Common myeloid progenitor, CD34-positive (primary cell): ENCODE measurements around the gene MORN5.

Source experiments
- CTCF ChIA-PET: fragments of 350-600 bp; sonication (Branson Sonifier 250); formaldehyde crosslinking; loops from one replicate; lab custom pipeline; 2021; ENCODE audit warnings: antibody characterized with exemption; lab: Charles Lee
- POLR2A ChIA-PET: fragments of 350-600 bp; sonication (Branson Sonifier 250); formaldehyde crosslinking; loops from one replicate; lab custom pipeline; 2021; ENCODE audit warnings: antibody characterized with exemption; lab: Charles Lee
- DNase-seq, 3 donors: peaks; one replicate each; pipeline versions ENCODE4 v3.0.0 to v3.0.0-alpha.2; 2013
- H3K27ac ChIP-seq, 2 experiments: 1 replicate in 1 of 2; 2 replicates in 1 of 2; pipeline ENCODE4 v1.7.0; 2013; ENCODE audit warnings: inconsistent platforms in 2 of 2, low read length in 2 of 2, mild to moderate bottlenecking in 2 of 2, low read depth in 1 of 2, moderate library complexity in 1 of 2; ENCODE audit not compliant: severe bottlenecking in 2 of 2, insufficient read depth in 1 of 2, poor library complexity in 1 of 2
- H3K27me3 ChIP-seq, 5 experiments: replicated peaks in 2 of 5; 1 replicate in 3 of 5; 2 replicates in 2 of 5; pipeline versions ENCODE4 v1.6.1 to v1.7.0; 2013; ENCODE audit warnings: low read length in 4 of 5, mild to moderate bottlenecking in 2 of 5, moderate library complexity in 2 of 5, inconsistent platforms in 1 of 5; ENCODE audit not compliant: insufficient read depth in 5 of 5, control insufficient read depth in 4 of 5
- H3K36me3 ChIP-seq, 4 experiments: 1 replicate in 2 of 4; 2 replicates in 2 of 4; pipeline versions ENCODE4 v1.6.1 to v1.7.0; 2013; ENCODE audit warnings: low read length in 3 of 4, control low read depth in 1 of 4, mild to moderate bottlenecking in 1 of 4; ENCODE audit not compliant: control insufficient read depth in 4 of 4, insufficient read depth in 4 of 4
- H3K4me1 ChIP-seq, 4 experiments: 1 replicate in 3 of 4; 2 replicates in 1 of 4; pipeline versions ENCODE4 v1.6.1 to v1.7.1; 2013; ENCODE audit warnings: low read length in 3 of 4, mild to moderate bottlenecking in 3 of 4, control low read depth in 1 of 4, inconsistent platforms in 1 of 4, moderate library complexity in 1 of 4; ENCODE audit not compliant: control insufficient read depth in 4 of 4, insufficient read depth in 4 of 4; ENCODE audit errors: control extremely low read depth in 1 of 4
- H3K4me3 ChIP-seq, 7 experiments: 1 replicate in 4 of 7; 2 replicates in 3 of 7; pipeline versions ENCODE4 v1.5.1 to v1.7.0; 2013; ENCODE audit warnings: mild to moderate bottlenecking in 7 of 7, low read length in 6 of 7, moderate library complexity in 6 of 7, inconsistent platforms in 2 of 7, low read depth in 2 of 7, control low read depth in 1 of 7; ENCODE audit not compliant: insufficient read depth in 4 of 7, control insufficient read depth in 1 of 7; ENCODE audit errors: extremely low read depth in 1 of 7
- H3K9me3 ChIP-seq, 5 experiments: 1 replicate in 4 of 5; 2 replicates in 1 of 5; pipeline versions ENCODE4 v1.6.1 to v1.7.1; 2013; ENCODE audit warnings: low read length in 4 of 5, mild to moderate bottlenecking in 2 of 5, inconsistent platforms in 1 of 5, low read depth in 1 of 5, moderate library complexity in 1 of 5; ENCODE audit not compliant: control insufficient read depth in 4 of 5, insufficient read depth in 2 of 5; ENCODE audit errors: control extremely low read depth in 1 of 5
- WGBS: methylation state at CpG from one replicate; pipeline ENCODE4 v1.1.5; 2013; ENCODE audit not compliant: insufficient coverage; 5-methylcytosine and 5-hydroxymethylcytosine counted together

MORN5 gene

GRCh38 chr9:122219856-122220672 is 60.4 kb downstream of the MORN5 start:
- Histone ChIP-seq H3K27ac (no peak overlapping the region), H3K36me3 (peaks cover 0 to 9% (median 0%) of the 10 kb centered on the region in 4 experiments), H3K4me1 (peaks cover 7 to 72% (median 60%) of the 10 kb centered on the region in 4 experiments), H3K27me3 (peaks cover 0 to 19% (median 0%) of the 10 kb centered on the region in 5 experiments), H3K9me3 (no peaks in the 10 kb centered on the region), H3K4me3 (peak overlapping the region in 6 of 7 experiments; percentile 36 to 74 (median 64))
- peak in 1 of 3 donors; percentile 42 for DNase-seq
- 32% methylated on average over 51 of the region's 57 CpGs for WGBS
- CTCF ChIA-PET, result interaction anchor here (1.2 to 1.3 kb wide), 3 partner anchors 12 to 95 kb away, joined by 3 to 4 read pairs (median 3); no protein-coding TSS in a partner anchor
- POLR2A ChIA-PET, result no interaction called here

DNA sequence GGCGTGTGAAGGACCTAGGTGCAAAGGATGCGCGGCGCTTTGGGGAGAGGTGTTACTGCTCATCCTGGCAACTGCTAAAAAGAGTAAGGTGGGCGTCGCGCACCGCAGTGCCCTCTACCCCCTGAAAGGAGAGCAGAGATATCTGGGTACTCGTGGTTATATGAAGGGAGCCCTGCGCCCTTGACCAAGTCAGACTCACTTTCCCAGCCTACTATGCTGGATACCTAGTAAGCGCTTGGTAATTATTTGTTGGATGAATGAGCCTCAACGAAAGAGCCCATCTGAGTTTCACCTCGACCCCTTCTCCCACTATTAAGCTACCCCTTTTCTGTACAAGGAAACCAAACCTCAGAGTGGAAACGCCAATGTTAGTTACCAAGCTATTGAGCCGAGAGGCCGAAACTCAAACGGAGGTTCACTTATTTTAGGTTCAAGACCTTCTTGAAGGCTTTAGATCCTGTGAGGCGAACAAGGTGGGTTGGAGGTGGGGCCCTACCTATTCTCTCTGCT is 61.0 kb downstream of the MORN5 start:
- no peaks in the 10 kb centered on the region for H3K9me3 ChIP-seq
- DNase-seq, result no peak
- no peak overlapping the region for H3K27ac ChIP-seq
- POLR2A ChIA-PET, result no interaction called here
- CTCF ChIA-PET, result interaction anchor here (1.2 to 1.5 kb wide), 4 partner anchors 18 to 96 kb away, joined by 3 to 4 read pairs (median 4); no protein-coding TSS in a partner anchor
- H3K27me3 ChIP-seq, result peaks cover 0 to 26% (median 0%) of the 10 kb centered on the region in 5 experiments
- H3K4me1 ChIP-seq, result peaks cover 7 to 67% (median 60%) of the 10 kb centered on the region in 4 experiments
- WGBS, result 69% methylated on average over 8 of the region's 18 CpGs
- H3K36me3 ChIP-seq, result peaks cover 0 to 9% (median 0%) of the 10 kb centered on the region in 4 experiments
- peak overlapping the region in 4 of 7 experiments; percentile 17 to 69 (median 64) for H3K4me3 ChIP-seq

DNA sequence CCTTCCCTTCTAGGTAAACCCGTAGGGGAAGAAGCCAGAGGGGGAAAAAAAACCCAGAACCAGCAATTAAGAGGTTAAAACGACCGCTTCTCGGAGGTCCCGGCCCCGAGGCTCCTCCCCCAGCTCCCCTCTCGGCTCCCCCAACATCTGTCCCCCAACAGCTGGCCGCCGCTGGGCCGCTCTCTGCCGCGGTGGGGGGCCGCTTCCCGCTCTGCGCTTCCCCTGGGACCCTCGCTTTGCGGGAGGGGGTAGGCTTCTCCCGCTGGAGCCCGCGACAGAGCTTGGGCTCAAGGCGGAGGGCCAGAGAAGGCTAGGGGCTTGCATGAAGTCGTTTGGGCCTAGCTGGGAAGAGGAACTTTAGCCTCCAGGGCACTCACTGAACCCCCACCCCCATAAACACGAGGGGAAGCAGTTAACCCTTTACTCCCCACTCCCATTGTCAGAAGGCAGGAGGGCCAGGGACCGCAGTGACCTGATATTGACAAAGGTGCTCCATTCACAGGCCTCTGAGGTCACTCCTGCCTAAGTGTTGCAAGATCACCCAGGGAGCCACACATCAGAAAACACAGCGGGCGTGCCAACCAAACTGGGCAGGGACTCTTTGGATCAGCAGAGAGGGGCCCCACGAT is 61.6 kb downstream of the MORN5 start:
- Histone ChIP-seq H3K27me3 (peaks cover 0 to 32% (median 0%) of the 10 kb centered on the region in 5 experiments), H3K4me3 (peak overlapping the region in 4 of 7 experiments; percentile 3 to 69 (median 44)), H3K27ac (no peak overlapping the region), H3K9me3 (peaks cover 0 to 3% (median 0%) of the 10 kb centered on the region in 5 experiments), H3K36me3 (peaks cover 0 to 9% (median 0%) of the 10 kb centered on the region in 4 experiments), H3K4me1 (peaks cover 7 to 69% (median 62%) of the 10 kb centered on the region in 4 experiments)
- ChIA-PET POLR2A (no interaction called here), CTCF (interaction anchor here (1.2 to 1.5 kb wide), 4 partner anchors 17 to 97 kb away, joined by 3 to 4 read pairs (median 4); no protein-coding TSS in a partner anchor)
- peak in 1 of 3 donors; percentile 66 for DNase-seq
- WGBS, result 30% methylated on average over 14 of the region's 27 CpGs

DNA sequence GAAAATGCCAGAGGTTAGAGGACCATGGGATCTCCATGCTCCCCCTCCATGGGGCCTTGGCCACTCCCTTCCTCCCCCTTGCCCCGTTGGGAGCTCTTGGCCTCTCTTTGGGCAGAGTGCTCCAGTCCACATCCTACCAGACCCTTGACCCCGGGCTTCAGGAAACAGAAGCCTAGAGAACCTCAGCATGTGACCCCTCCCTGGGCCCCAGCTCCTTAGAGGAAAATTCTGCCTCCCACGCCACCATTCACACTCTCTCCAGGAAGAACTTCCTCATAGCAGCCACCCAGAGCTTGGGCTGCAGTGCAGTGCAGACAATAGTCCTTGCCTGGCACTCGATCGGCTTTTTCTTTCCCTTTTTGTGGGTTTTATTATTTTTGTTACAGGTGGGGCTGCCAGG is 63.1 kb downstream of the MORN5 start:
- peak in 1 of 3 donors; percentile 43 for DNase-seq
- Histone ChIP-seq H3K36me3 (peaks cover 0 to 16% (median 0%) of the 10 kb centered on the region in 4 experiments), H3K9me3 (peaks cover 0 to 6% (median 0%) of the 10 kb centered on the region in 5 experiments), H3K4me3 (peak overlapping the region in 1 of 7 experiments; percentile 38), H3K27me3 (peaks cover 0 to 46% (median 0%) of the 10 kb centered on the region in 5 experiments), H3K4me1 (peaks cover 4 to 67% (median 51%) of the 10 kb centered on the region in 4 experiments), H3K27ac (no peak overlapping the region)
- WGBS, result 49% methylated on average over 3 of the region's 5 CpGs
- ChIA-PET POLR2A (no interaction called here), CTCF (interaction anchor here (0.6 to 1.3 kb wide), 3 partner anchors 9 to 589 kb away, joined by 3 to 4 read pairs (median 3); no protein-coding TSS in a partner anchor)

DNA sequence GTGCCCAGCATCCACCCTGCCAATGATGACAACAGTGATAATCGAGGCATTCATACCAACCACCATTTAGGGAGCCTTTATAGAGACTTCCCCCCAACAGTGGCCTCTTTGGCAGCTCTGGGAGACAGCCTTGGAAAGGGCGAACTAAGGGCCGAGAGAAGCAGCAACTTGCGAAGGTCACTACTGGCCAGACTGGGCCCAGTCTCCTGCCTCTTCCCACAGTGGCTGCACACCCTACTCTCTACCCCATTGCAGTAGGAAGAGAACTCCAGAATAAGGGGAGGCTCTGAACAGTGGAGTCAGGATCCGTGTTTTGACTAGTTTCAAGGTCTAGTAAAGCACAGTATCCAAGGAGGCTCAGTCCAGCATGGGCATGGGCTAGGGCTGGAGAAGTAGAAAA is 63.7 kb downstream of the MORN5 start:
- peaks cover 2 to 65% (median 48%) of the 10 kb centered on the region in 4 experiments for H3K4me1 ChIP-seq
- CTCF ChIA-PET, result interaction anchor here (0.6 to 1.3 kb wide), 4 partner anchors 9 to 903 kb away, joined by 3 to 4 read pairs (median 3); no protein-coding TSS in a partner anchor

DNA sequence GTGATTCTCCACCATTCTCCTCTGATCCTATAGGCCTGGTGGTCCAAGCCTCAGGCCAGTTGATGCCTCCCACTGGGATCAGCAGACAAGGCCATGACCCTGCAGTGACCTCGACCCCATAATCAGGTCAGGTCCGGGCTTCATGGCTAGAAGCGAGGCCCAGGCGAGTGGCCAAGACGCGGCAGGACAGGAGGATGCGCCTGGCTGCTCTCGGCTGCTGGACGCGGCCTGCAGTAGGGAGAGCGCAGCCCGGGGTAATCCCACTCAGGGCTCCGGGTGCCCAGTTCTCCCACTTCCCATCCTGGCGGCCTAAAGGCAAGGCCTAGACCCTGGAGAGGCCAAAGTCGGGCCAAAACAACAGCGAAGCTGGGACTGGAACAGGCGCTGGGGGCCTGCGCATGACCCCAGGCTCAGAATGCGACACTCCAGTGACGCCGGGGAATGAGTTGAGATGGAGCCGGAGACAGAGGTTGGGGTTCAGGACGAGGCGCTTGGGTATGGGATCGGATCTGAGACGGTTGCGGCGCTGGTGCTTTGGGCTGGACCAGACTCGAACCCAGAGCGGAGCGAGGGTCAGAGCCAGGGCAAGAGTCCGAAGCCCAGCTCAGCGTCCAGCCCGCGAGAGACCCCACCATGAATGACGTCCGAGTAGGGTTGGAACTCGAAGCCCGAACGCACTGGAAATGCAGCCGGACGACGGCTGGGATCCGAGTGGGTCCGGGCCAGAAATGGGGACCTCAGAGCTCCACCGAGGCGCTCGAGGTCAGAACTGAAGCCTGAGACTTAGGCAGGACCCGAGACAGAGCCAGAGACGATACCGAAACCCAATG is 65.8 kb downstream of the MORN5 start:
- Histone ChIP-seq H3K4me1 (peaks cover 2 to 50% (median 32%) of the 10 kb centered on the region in 4 experiments), H3K9me3 (peaks cover 0 to 9% (median 0%) of the 10 kb centered on the region in 5 experiments), H3K4me3 (peak overlapping the region in 1 of 7 experiments; percentile 40), H3K36me3 (peaks cover 0 to 19% (median 0%) of the 10 kb centered on the region in 4 experiments), H3K27me3 (peaks cover 0 to 67% (median 7%) of the 10 kb centered on the region in 5 experiments), H3K27ac (no peak overlapping the region)
- POLR2A ChIA-PET, result interaction anchor here (1.1 kb wide), 1 partner anchor 39 kb away, joined by 3 read pairs; the partner anchor contains the start of genes MRRF and RBM18
- no peak for DNase-seq
- 96% methylated on average over 51 of the region's 51 CpGs for WGBS
- CTCF ChIA-PET, result interaction anchor here (1.4 kb wide), 1 partner anchor 10 kb away, joined by 4 read pairs; no protein-coding TSS in a partner anchor

More for the DNA sequence above, 63.7 kb downstream of the MORN5 start:
- no peak overlapping the region for H3K27ac ChIP-seq
- WGBS, result 100% methylated on average over 4 of the region's 5 CpGs
- peak overlapping the region in 1 of 7 experiments; percentile 38 for H3K4me3 ChIP-seq
- peaks cover 0 to 16% (median 0%) of the 10 kb centered on the region in 4 experiments for H3K36me3 ChIP-seq
- POLR2A ChIA-PET, result no interaction called here
- peaks cover 0 to 6% (median 0%) of the 10 kb centered on the region in 5 experiments for H3K9me3 ChIP-seq
- H3K27me3 ChIP-seq, result peaks cover 0 to 51% (median 0%) of the 10 kb centered on the region in 5 experiments
- DNase-seq, result no peak
